ENCODE data around the gene ATP11A.
"Not testable (repeated sequence)": the region's sequence is repeated elsewhere in the genome, so short reads cannot be mapped to it uniquely, and the experiment has no call there.

The ATP11A gene

DNA sequence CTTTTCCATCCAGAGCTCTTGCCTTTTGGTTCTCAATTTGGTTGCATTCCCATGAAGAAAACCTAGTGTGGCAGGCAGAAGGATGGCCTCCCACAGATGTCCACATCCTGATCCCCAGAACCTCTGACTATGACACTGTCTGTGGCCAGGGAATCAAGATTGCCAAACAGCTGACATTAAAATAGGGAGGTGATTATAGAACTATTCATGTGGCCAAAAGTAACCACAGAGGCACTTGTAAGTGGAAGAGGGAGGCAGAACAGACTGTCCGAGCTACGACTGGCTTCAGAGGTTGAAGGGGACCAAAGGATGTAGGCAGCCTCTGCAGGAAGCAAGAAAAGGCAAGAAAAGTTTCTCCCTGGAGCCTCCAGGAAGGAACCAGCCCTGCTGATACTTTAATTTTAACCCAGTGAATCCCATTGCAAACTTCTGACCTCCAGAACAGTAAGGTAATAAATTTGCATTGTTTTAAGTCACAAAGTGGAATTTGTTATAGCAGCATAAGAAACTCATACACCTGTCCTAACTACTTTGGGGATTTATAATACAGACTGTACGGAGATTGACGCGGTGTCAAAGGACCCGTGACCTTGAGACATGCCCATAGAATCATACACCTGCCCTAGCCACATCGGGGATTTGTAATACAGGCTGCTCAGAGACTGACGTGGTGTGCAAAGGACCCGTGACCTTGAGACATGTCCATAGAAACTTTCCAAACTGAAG is 106.5 kb downstream of the ATP11A start:
- no peak for DNase-seq
- H2BK15ac ChIP-seq (replicated peaks; ENCODE audit: low read depth), result no peak overlapping the region

DNA sequence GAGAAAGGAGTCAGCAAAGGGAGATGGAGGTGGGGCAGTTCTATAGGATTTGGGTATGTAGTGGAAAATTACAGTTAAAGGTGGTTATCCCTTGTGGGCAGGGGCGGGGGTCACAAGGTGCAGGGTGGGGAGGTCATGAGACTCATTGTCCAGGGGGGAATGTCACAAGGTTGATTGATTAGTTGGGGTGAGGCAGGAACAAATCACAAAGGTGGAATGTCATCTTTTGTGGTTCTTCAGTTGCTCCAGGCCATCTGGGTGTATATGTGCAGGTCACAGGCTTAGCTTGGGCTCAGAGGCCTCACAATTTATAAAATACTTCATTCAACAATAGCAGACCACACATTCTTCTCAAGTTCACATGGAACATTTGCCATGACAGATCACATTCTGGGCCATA is 109.6 kb downstream of the ATP11A start:
- Histone ChIP-seq H3K4ac (ENCODE audit: low read depth, low read length) (no peak overlapping the region), H4K5ac (ENCODE audit: low read length) (no peak overlapping the region), H3K27me3 (ENCODE audit: insufficient read depth, low read length, poor library complexity) (no peaks in the 10 kb centered on the region), H3K4me1 (ENCODE audit: control insufficient read depth, low read depth, low read length) (no peaks in the 10 kb centered on the region), H3K79me2 (ENCODE audit: control insufficient read depth, insufficient read depth, low read length) (no peaks in the 10 kb centered on the region), H3K4me2 (ENCODE audit: low read length) (no peak overlapping the region), H2BK15ac (replicated peaks; ENCODE audit: low read depth) (no peak overlapping the region), H3K4me3 (ENCODE audit: low read length) (no peak overlapping the region), H3K9ac (ENCODE audit: low read length) (no peak overlapping the region), H3K36me3 (ENCODE audit: control insufficient read depth, insufficient read depth, low read length) (no peaks in the 10 kb centered on the region), H3K27ac (ENCODE audit: low read depth, low read length) (no peak overlapping the region), H4K8ac (ENCODE audit: low read depth, low read length) (no peak overlapping the region), H2BK5ac (ENCODE audit: low read length) (no peak overlapping the region), H3K18ac (ENCODE audit: low read length) (no peak overlapping the region), H2BK120ac (ENCODE audit: low read depth, low read length) (no peak overlapping the region), H3K23ac (ENCODE audit: low read length) (no peak overlapping the region), H3K56ac (ENCODE audit: low read length) (no peak overlapping the region), H2AK5ac (ENCODE audit: low read length) (no peak overlapping the region), H3K79me1 (ENCODE audit: low read length) (no peaks in the 10 kb centered on the region)
- no CpG with 5 or more reads among the region's 1 CpG for WGBS (ENCODE audit: extremely low coverage, insufficient coverage, low lambda C conversion rate)
- DNase-seq, result no peak

More for the DNA sequence above, 106.5 kb downstream of the ATP11A start:
- H3K79me2 ChIP-seq (ENCODE audit: control insufficient read depth, insufficient read depth, low read length), result no peaks in the 10 kb centered on the region
- H4K8ac ChIP-seq (ENCODE audit: low read depth, low read length), result no peak overlapping the region
- no peak overlapping the region for H3K56ac ChIP-seq (ENCODE audit: low read length)
- H2AK5ac ChIP-seq (ENCODE audit: low read length), result no peak overlapping the region
- H3K18ac ChIP-seq (ENCODE audit: low read length), result no peak overlapping the region
- no peaks in the 10 kb centered on the region for H3K79me1 ChIP-seq (ENCODE audit: low read length)
- H3K4me1 ChIP-seq (ENCODE audit: control insufficient read depth, low read depth, low read length), result peaks cover 8% of the 10 kb centered on the region
- no peak overlapping the region for H2BK5ac ChIP-seq (ENCODE audit: low read length)
- H3K36me3 ChIP-seq (ENCODE audit: control insufficient read depth, insufficient read depth, low read length), result no peaks in the 10 kb centered on the region
- H3K9ac ChIP-seq (ENCODE audit: low read length), result no peak overlapping the region
- no peak overlapping the region for H2BK120ac ChIP-seq (ENCODE audit: low read depth, low read length)
- no peak overlapping the region for H4K5ac ChIP-seq (ENCODE audit: low read length)
- no peak overlapping the region for H3K4me2 ChIP-seq (ENCODE audit: low read length)
- no peaks in the 10 kb centered on the region for H3K27me3 ChIP-seq (ENCODE audit: insufficient read depth, low read length, poor library complexity)
- no peak overlapping the region for H3K23ac ChIP-seq (ENCODE audit: low read length)
- no CpG with 5 or more reads among the region's 9 CpGs for WGBS (ENCODE audit: extremely low coverage, insufficient coverage, low lambda C conversion rate)
- no peak overlapping the region for H3K27ac ChIP-seq (ENCODE audit: low read depth, low read length)
- H3K4me3 ChIP-seq (ENCODE audit: low read length), result no peak overlapping the region
- no peak overlapping the region for H3K4ac ChIP-seq (ENCODE audit: low read depth, low read length)

DNA sequence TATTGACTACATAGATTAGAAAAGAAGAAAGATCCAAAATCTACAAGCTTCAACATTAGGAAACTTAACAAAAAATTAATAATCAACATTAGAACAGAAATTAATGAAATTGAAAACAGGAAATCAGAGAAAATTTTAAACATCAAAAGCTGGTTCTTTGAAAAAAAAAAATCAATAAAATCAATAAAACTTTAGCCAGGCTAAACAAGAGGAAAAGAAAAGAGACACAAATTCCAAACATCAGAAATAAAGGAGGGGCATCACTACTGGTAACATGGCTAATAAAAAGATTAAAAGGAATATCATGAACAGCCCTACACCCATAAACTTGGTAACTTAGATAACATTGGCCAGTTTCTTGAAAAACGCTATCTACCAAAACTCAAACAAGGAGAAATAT is 110.2 kb downstream of the ATP11A start:
- H2BK15ac ChIP-seq (replicated peaks; ENCODE audit: low read depth), result no peak overlapping the region
- H2BK5ac ChIP-seq (ENCODE audit: low read length), result no peak overlapping the region
- no peak overlapping the region for H3K23ac ChIP-seq (ENCODE audit: low read length)
- H3K18ac ChIP-seq (ENCODE audit: low read length), result no peak overlapping the region
- H3K79me2 ChIP-seq (ENCODE audit: control insufficient read depth, insufficient read depth, low read length), result no peaks in the 10 kb centered on the region
- H2BK120ac ChIP-seq (ENCODE audit: low read depth, low read length), result no peak overlapping the region
- no peak overlapping the region for H3K4me2 ChIP-seq (ENCODE audit: low read length)
- no peak overlapping the region for H3K27ac ChIP-seq (ENCODE audit: low read depth, low read length)
- H3K9ac ChIP-seq (ENCODE audit: low read length), result no peak overlapping the region
- no peaks in the 10 kb centered on the region for H3K27me3 ChIP-seq (ENCODE audit: insufficient read depth, low read length, poor library complexity)
- no peaks in the 10 kb centered on the region for H3K36me3 ChIP-seq (ENCODE audit: control insufficient read depth, insufficient read depth, low read length)
- no CpG with 5 or more reads among the region's 1 CpG for WGBS (ENCODE audit: extremely low coverage, insufficient coverage, low lambda C conversion rate)
- no peak overlapping the region for H3K4ac ChIP-seq (ENCODE audit: low read depth, low read length)
- H4K8ac ChIP-seq (ENCODE audit: low read depth, low read length), result no peak overlapping the region
- no peak for DNase-seq
- no peaks in the 10 kb centered on the region for H3K4me1 ChIP-seq (ENCODE audit: control insufficient read depth, low read depth, low read length)
- no peak overlapping the region for H4K5ac ChIP-seq (ENCODE audit: low read length)
- no peak overlapping the region for H2AK5ac ChIP-seq (ENCODE audit: low read length)
- no peaks in the 10 kb centered on the region for H3K79me1 ChIP-seq (ENCODE audit: low read length)
- no peak overlapping the region for H3K56ac ChIP-seq (ENCODE audit: low read length)
- H3K4me3 ChIP-seq (ENCODE audit: low read length), result no peak overlapping the region

DNA sequence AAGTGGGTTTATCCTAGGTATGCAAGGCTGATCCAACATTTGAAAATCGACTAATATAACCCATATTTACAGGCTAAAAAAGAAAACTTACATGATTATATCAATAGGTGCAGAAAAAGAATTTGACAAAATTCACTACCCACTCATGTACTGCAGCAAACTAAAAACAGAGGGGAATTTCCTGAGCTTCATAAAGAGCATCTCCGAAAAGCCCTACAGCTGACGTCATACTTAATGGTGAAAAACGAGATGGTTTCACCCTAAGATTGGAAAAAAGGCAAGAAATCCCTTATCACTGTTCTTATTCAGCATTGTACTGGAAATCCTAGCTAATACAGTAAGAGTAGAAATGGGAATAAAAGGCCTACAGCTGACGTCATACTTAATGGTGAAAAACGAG is 111.0 kb downstream of the ATP11A start:
- not testable (repeated sequence) for H3K27me3 ChIP-seq (ENCODE audit: insufficient read depth, low read length, poor library complexity); H3K23ac ChIP-seq (ENCODE audit: low read length); H2BK120ac ChIP-seq (ENCODE audit: low read depth, low read length); H4K5ac ChIP-seq (ENCODE audit: low read length); H3K4me1 ChIP-seq (ENCODE audit: control insufficient read depth, low read depth, low read length); H3K4ac ChIP-seq (ENCODE audit: low read depth, low read length); H3K56ac ChIP-seq (ENCODE audit: low read length); H2BK15ac ChIP-seq (replicated peaks; ENCODE audit: low read depth); H3K4me2 ChIP-seq (ENCODE audit: low read length); H3K18ac ChIP-seq (ENCODE audit: low read length); H3K9ac ChIP-seq (ENCODE audit: low read length); DNase-seq; H2BK5ac ChIP-seq (ENCODE audit: low read length); H3K36me3 ChIP-seq (ENCODE audit: control insufficient read depth, insufficient read depth, low read length); H3K4me3 ChIP-seq (ENCODE audit: low read length); H3K79me1 ChIP-seq (ENCODE audit: low read length); H3K79me2 ChIP-seq (ENCODE audit: control insufficient read depth, insufficient read depth, low read length); H4K8ac ChIP-seq (ENCODE audit: low read depth, low read length); H2AK5ac ChIP-seq (ENCODE audit: low read length); H3K27ac ChIP-seq (ENCODE audit: low read depth, low read length)
- no CpG with 5 or more reads among the region's 6 CpGs for WGBS (ENCODE audit: extremely low coverage, insufficient coverage, low lambda C conversion rate)

DNA sequence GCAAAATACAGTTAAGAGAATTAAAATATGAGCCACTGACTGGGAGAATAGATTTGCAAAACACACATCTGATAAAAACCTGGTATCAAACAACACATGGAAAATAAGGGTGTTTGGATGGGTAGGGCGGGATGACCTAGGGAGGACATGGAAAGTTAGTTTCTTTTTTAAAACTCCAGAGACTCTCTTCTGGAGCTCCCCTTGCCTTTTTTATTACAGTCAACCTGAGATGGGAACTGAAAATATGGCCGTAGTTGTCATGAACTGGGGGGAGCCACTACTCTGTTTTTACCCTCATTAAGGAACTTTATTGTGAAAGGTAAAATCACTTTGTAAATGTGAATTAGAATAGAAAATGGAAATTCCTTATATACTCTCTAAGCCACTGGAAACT is 113.0 kb downstream of the ATP11A start:
- H3K4ac ChIP-seq (ENCODE audit: low read depth, low read length), result no peak overlapping the region
- no peaks in the 10 kb centered on the region for H3K4me1 ChIP-seq (ENCODE audit: control insufficient read depth, low read depth, low read length)
- H3K56ac ChIP-seq (ENCODE audit: low read length), result no peak overlapping the region
- no CpG with 5 or more reads among the region's 2 CpGs for WGBS (ENCODE audit: extremely low coverage, insufficient coverage, low lambda C conversion rate)
- H3K4me2 ChIP-seq (ENCODE audit: low read length), result no peak overlapping the region
- no peak overlapping the region for H3K4me3 ChIP-seq (ENCODE audit: low read length)
- no peak overlapping the region for H3K18ac ChIP-seq (ENCODE audit: low read length)
- H3K9ac ChIP-seq (ENCODE audit: low read length), result no peak overlapping the region
- DNase-seq, result no peak
- no peak overlapping the region for H3K27ac ChIP-seq (ENCODE audit: low read depth, low read length)
- H3K36me3 ChIP-seq (ENCODE audit: control insufficient read depth, insufficient read depth, low read length), result peaks cover 1% of the 10 kb centered on the region
- no peaks in the 10 kb centered on the region for H3K27me3 ChIP-seq (ENCODE audit: insufficient read depth, low read length, poor library complexity)
- no peak overlapping the region for H2BK5ac ChIP-seq (ENCODE audit: low read length)
- no peaks in the 10 kb centered on the region for H3K79me1 ChIP-seq (ENCODE audit: low read length)
- H4K8ac ChIP-seq (ENCODE audit: low read depth, low read length), result no peak overlapping the region
- no peak overlapping the region for H2BK15ac ChIP-seq (replicated peaks; ENCODE audit: low read depth)
- no peak overlapping the region for H4K5ac ChIP-seq (ENCODE audit: low read length)
- H3K79me2 ChIP-seq (ENCODE audit: control insufficient read depth, insufficient read depth, low read length), result no peaks in the 10 kb centered on the region
- no peak overlapping the region for H2AK5ac ChIP-seq (ENCODE audit: low read length)
- no peak overlapping the region for H2BK120ac ChIP-seq (ENCODE audit: low read depth, low read length)
- H3K23ac ChIP-seq (ENCODE audit: low read length), result no peak overlapping the region

DNA sequence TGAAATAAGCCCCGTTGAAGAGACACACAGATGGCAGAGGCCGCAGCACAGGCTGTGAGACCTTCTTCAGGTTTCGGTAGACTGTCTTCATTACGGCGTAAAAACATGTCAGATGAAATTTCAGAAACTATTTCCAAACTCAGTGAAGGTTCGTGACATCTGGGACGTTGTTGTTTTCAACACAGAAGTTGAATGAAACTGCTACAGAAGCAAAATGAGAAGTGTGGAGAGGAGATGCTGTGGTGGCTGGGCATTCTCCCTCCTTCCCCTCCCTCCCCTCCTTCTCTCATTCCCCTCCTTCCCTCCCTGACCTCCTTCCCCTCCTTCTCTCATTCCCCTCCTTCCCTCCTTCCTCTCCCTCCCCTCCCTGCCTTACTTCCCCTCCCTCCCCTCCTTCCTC is 113.6 kb downstream of the ATP11A start:
- no CpG with 5 or more reads among the region's 7 CpGs for WGBS (ENCODE audit: extremely low coverage, insufficient coverage, low lambda C conversion rate)
- Histone ChIP-seq H3K79me2 (ENCODE audit: control insufficient read depth, insufficient read depth, low read length) (no peaks in the 10 kb centered on the region), H3K27ac (ENCODE audit: low read depth, low read length) (no peak overlapping the region), H3K36me3 (ENCODE audit: control insufficient read depth, insufficient read depth, low read length) (peaks cover 1% of the 10 kb centered on the region), H4K5ac (ENCODE audit: low read length) (no peak overlapping the region), H3K27me3 (ENCODE audit: insufficient read depth, low read length, poor library complexity) (no peaks in the 10 kb centered on the region), H3K4me3 (ENCODE audit: low read length) (no peak overlapping the region), H3K9ac (ENCODE audit: low read length) (no peak overlapping the region), H3K79me1 (ENCODE audit: low read length) (no peaks in the 10 kb centered on the region), H3K4ac (ENCODE audit: low read depth, low read length) (no peak overlapping the region), H2BK15ac (replicated peaks; ENCODE audit: low read depth) (no peak overlapping the region), H3K23ac (ENCODE audit: low read length) (no peak overlapping the region), H2BK120ac (ENCODE audit: low read depth, low read length) (no peak overlapping the region), H3K4me2 (ENCODE audit: low read length) (no peak overlapping the region), H2AK5ac (ENCODE audit: low read length) (no peak overlapping the region), H3K18ac (ENCODE audit: low read length) (no peak overlapping the region), H4K8ac (ENCODE audit: low read depth, low read length) (no peak overlapping the region), H3K56ac (ENCODE audit: low read length) (no peak overlapping the region), H3K4me1 (ENCODE audit: control insufficient read depth, low read depth, low read length) (no peaks in the 10 kb centered on the region), H2BK5ac (ENCODE audit: low read length) (no peak overlapping the region)
- DNase-seq, result no peak
